ENCODE results near the gene PLXND1. TPM values are rescaled to one million over a fixed set of nuclear protein-coding genes. Genes with fewer than 3 reads are reported as not detected.
A peak's percentile ranks its signal among the peaks of the same experiment; 100 is the strongest.

PLXND1 gene
- total and polyA plus RNA-seq, 11 donors, result 40.8 to 218 (median 66.4) TPM

DNA sequence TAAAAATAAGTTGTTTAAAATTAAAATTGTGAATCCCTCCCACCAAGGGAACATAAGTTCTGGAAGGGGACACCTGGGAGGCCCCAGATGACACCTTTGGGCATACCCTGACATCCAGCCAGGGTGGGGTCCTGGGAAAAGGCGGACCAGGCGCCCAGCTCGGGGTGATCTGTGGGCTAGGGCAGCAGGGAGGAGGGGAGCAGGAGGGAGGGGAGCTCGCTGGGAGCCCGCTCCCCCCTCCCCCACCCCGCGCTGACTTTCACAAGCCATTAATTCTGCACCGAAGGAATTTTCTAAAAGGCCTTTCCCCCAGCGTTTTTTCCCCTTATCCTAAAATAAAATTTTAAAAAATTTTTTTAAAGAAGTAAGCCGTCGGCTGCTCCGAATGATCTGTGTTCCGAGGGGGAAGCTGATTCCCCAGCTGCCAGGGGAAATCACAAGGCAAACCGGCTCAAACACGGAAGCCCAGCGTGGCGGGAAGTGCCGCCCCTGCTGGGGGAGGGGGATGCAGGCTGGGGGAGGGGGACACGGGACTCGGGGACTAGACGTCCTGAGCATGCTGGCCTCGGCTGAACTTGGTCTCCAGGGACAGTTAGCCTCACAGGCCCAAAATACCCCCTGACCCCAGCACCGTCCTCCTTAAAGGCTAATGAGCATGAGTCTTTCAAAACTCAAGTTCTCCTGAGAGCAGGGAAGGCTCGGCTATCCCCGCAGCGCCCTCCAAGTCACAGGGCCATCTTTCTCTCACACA is 13.9 kb downstream of the PLXND1 start:
- H3K36me3 ChIP-seq, result peaks cover 0 to 17% (median 8%) of the 10 kb centered on the region in 9 donors
- 32 to 40% (median 36%) methylated on average over 25 to 26 of the region's 26 CpGs for WGBS, 4 donors
- peak overlapping the region; percentile 78 to 97 (median 91) for H3K27ac ChIP-seq
- intact Hi-C loops (cut with DNase I), result no loop called here
- DNase-seq, result peak; percentile 87 to 92 (median 88)
- H3K4me1 ChIP-seq, result peaks cover 36 to 98% (median 87%) of the 10 kb centered on the region in 12 donors
- ATAC-seq, result peak; percentile 13 to 57 (median 32)
- no peaks in the 10 kb centered on the region for H3K27me3 ChIP-seq
- peak overlapping the region in 9 of 12 donors; percentile 4 to 40 (median 24) for H3K4me3 ChIP-seq
- TF ChIP-seq POLR2A (IDR thresholded peaks at IDR 0.05) (no peak), CTCF (IDR thresholded peaks at IDR 0.05) (no peak)
- H3K9me3 ChIP-seq, result no peaks in the 10 kb centered on the region

GRCh38 chr3:129591932-129592331 is 14.5 kb downstream of the PLXND1 start:
- no peaks in the 10 kb centered on the region for H3K9me3 ChIP-seq
- no peak for TF ChIP-seq POLR2A (IDR thresholded peaks at IDR 0.05)
- intact Hi-C loops (cut with DNase I), result no loop called here
- H3K27me3 ChIP-seq, result no peaks in the 10 kb centered on the region
- ATAC-seq (no peak), DNase-seq (no peak)
- H3K36me3 ChIP-seq, result peaks cover 0 to 24% (median 9%) of the 10 kb centered on the region in 9 donors
- peak overlapping the region in 6 of 12 donors; percentile 19 to 40 (median 34) for H3K4me3 ChIP-seq
- peaks cover 33 to 98% (median 87%) of the 10 kb centered on the region in 12 donors for H3K4me1 ChIP-seq
- H3K27ac ChIP-seq, result peak overlapping the region; percentile 72 to 97 (median 88)
- 55 to 73% (median 60%) methylated on average over 8 of the region's 8 CpGs for WGBS, 4 donors

DNA sequence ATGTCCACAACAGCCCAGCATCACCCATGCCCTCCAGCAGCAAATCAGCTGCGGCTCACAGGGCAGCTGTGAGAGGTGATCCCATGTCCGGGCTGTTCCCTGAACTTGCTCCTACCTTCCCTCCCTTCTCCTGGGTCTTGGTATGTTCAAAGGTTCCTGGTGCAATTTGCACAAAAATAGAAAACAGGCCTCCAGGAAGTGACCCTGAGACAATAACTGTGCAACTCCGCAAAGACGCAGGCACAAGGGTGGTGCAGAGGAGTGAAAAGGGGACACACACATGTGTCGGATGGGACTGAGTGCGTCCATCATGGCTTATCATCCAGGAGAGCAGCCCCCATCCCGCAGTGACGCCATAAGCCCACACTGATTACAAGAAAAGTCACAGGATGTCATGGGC is 16.3 kb downstream of the PLXND1 start:
- peaks cover 0 to 41% (median 23%) of the 10 kb centered on the region in 9 donors for H3K36me3 ChIP-seq
- H3K27ac ChIP-seq, result peak overlapping the region in 10 of 12 donors; percentile 16 to 96 (median 30)
- peak overlapping the region in 2 of 12 donors; percentile 10 to 16 for H3K4me3 ChIP-seq
- 38 to 62% (median 54%) methylated on average over 7 to 8 of the region's 8 CpGs for WGBS, 4 donors
- H3K27me3 ChIP-seq, result no peaks in the 10 kb centered on the region
- ATAC-seq, result no peak
- no peak for TF ChIP-seq POLR2A (IDR thresholded peaks at IDR 0.05)
- TF ChIP-seq CTCF (IDR thresholded peaks at IDR 0.05), result no peak
- no peaks in the 10 kb centered on the region for H3K9me3 ChIP-seq
- intact Hi-C loops (cut with DNase I), result loop anchor here in 1 of 10 donors (1.0 kb wide), 1 partner anchor 26 kb away; no protein-coding TSS in a partner anchor
- DNase-seq, result no peak
- H3K4me1 ChIP-seq, result peaks cover 32 to 94% (median 76%) of the 10 kb centered on the region in 12 donors

DNA sequence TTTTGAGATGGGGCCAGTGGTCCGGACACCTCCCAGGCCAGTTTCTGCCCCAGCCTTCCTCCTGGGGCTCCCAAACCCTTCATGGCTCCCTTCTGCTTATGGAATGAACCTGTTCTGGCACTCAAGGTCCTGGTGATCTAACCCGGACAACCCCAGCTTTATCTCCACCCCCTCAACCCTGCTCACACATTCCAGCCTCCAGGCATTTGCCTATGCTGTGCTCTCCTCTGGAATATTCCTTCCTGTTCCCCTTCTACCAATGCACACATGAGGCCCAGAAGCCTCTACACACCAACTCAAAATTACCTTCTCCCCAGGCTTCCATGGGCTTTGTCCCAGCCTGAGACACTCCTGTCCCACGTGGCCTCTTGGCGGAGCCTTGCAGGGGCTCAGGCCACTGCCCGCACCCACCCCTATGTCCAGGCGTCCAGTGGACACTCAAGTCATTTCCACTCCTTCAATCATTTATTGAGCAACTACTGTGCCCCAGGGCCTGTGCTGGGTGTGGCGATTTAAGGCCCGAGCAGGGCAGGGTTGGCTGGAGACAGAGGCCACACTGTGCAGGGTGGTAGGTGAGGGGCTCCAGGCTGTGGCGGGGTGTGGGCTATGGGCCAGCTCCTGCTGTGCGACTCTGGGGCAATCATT is 18.8 kb downstream of the PLXND1 start:
- H3K4me1 ChIP-seq, result peaks cover 18 to 68% (median 51%) of the 10 kb centered on the region in 12 donors

More for the DNA sequence above, 18.8 kb downstream of the PLXND1 start:
- H3K27me3 ChIP-seq, result no peaks in the 10 kb centered on the region
- peak overlapping the region in 7 of 12 donors; percentile 3 to 61 (median 38) for H3K27ac ChIP-seq
- intact Hi-C loops (cut with DNase I), result no loop called here
- H3K36me3 ChIP-seq, result peaks cover 0 to 66% (median 44%) of the 10 kb centered on the region in 9 donors
- TF ChIP-seq POLR2A (IDR thresholded peaks at IDR 0.05) (no peak), CTCF (IDR thresholded peaks at IDR 0.05) (no peak)
- H3K4me3 ChIP-seq, result no peak overlapping the region
- H3K9me3 ChIP-seq, result no peaks in the 10 kb centered on the region
- WGBS, 4 donors, result 81 to 86% (median 83%) methylated on average over 10 of the region's 10 CpGs
- no peak for ATAC-seq
- no peak for DNase-seq
